Left kidney (tissue), 2 donors: Measurements from ENCODE around the gene CPLANE1. TPM values are rescaled to one million over a fixed set of nuclear protein-coding genes. Genes with fewer than 3 reads are reported as not detected.
"Not testable (repeated sequence)": the region's sequence is repeated elsewhere in the genome, so short reads cannot be mapped to it uniquely, and the experiment has no call there.

Source experiments
- DNase-seq: peaks from one replicate; pipeline ENCODE4 v3.0.0-alpha.2; 2013
- polyA plus RNA-seq: library from polyadenylated mRNA; unstranded; fragments of 120-200 nt; gene quantifications from one replicate; pipeline ENCODE4 v1.2.1, GENCODE V29; 2013; ENCODE audit not compliant: insufficient read length

CPLANE1 gene
- polyA plus RNA-seq, 1 donor: 44.2 TPM

DNA sequence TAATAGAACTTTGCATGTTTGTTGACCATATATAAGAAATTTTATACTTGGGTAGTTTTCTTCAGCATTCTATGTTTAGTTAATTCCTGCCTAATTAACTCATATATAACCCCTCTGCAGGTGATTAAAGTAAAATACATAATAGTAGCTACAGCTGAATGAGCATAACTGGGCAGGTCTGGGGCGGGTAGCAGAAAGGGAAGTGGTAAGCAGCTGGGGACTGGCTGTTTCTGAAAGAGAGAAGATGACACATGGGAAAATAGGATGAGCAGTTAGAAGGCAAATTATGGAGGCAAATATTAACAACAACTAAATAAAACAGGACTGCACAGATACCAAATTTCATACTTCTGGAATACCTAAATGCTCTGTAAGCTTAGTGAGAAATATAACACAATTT, 128.1 kb downstream of the CPLANE1 start:
- no peak for DNase-seq

DNA sequence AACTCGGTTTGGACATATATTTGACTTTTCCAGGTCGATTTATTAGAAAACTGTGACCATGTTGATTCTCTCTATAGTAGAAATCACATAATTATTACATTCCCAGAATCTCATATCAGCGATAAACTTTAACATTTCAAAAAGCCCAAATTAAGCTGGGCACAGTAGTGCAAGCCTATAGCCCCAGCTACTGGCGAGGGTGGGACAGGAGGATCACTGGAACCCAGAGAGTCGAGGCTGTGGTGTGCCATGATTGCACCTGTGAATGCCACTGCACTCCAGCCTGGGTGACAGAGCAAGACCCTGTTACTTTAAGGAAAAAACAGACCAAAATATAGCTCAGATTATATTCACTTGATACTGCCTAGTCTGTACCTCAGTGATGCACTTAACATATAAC, 128.9 kb downstream of the CPLANE1 start:
- DNase-seq: no peak

DNA sequence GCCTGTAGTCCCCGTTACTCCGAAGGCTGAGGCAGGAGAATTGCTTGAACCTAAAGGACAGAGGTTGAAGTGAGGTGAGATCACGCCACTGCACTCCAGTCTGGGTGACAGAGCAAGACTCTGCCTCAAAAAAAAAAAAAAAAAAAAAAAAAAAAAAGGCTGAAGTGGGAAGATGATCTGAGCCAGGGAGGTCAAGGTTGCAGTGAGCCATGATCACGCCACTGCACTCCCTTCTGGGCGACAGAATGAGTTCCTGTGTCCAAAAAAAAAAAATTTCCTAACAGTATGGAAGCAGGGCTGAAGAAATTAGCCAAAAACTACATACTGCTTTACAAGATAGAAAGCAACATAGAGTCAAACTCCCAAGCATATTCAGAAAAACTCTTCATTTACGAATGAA, 132.8 kb downstream of the CPLANE1 start:
- no peak for DNase-seq

DNA sequence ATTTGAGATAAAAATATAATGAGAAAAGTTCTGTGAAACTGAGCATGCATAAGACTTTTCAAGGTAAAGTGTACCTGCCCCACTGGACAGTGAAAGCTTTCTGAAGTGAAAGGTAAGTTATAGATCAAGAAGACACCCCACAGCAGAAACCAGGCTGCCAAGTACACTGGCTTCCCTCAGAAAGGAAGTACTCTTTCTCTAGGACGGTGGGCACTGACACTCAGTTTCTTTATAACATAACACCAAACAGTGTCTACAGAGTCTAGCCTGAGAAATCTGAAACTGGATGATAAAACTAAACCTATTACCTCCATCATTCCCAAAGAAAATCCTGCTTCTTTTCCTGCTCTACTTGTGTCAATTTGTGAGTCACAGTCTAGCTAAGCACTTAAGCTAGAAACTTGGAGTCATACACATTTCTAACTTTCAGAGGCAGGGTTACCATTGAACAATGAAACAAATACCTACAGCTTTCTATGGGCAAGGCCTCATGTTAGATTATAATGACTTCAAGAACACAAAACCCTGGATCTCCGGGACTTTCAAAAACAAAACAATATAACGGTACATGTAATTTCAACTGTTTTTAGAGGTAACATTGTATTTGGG, 136.7 kb downstream of the CPLANE1 start:
- DNase-seq: no peak

DNA sequence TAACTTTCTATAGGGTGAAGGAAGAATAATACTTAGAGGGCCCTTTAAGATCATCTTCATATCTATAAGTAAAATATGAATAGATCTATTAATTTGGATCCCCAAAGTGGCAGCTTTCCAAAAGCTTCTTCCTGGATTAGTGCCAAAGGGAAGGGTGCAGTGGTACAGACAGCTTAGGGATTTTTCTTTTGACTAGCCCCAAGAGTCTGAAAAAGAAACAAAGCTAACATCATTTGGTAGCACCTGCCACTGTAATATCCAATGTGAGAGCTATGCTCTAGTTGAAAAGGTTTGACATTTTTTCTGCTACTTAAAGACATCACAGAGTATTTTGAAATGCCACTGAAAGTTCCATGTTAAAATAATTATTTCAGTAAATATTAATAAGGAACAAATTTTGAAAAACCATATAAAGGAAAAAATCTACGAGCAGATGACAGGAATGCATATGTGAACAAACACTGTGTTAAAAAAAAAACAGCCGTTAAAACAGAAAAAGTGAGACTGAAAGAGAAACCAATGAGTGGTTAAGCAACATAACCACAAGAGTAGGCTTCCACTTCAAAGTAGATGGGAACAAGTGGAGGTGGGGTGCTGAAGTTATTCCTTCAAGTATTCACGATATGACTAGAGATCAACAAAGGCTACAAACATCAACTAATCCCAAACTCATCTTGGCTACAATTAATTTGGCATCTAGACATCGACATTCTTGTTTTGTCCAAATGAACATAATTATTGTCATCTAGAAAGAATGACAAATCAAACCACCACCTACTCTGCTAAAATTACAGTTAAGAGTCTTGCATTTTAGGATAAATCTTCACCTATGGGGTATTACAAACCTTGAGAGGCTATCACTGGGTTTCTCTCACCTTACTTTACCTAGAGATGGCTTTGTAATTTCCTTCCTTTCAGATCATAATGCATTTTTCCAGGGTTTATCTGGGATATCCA, 137.5 kb downstream of the CPLANE1 start:
- DNase-seq: no peak

DNA sequence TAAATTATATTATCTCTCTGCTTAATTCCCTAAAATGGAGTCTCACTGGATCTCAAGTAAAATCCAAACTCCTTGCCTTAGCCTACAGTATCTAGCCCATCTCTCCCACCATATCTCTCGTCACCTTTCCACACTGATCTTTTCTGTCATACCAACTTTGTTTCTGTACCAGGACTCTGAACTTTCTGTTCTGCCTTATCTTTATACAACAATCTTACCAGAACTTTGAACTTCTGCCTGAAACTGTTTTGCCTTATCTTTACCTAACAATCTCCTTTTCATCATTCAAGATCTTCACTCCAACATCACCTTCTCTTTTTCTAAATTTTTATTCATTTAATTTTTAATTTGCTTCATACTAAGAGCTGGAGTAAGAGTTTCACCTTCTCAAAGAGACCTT, 139.0 kb downstream of the CPLANE1 start:
- no peak for DNase-seq

DNA sequence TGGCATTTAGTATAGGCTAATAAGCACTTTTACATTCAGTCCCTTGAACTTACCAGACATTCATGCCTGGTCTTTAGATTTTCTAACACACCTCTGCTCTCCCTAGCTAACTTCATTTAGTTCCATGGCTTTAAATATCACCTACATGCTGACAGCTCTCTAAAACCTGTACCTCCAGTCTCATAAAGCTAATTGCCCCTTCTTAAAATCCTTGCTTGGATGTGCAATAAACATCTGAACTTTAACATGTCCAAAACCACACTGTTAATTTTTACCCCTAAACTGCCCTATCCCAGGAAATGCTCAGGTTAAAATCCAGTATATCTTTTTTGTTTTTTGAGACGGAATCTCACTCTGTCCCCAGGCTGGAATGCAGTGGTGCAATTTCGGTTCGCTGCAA, 139.8 kb downstream of the CPLANE1 start:
- no peak for DNase-seq

DNA sequence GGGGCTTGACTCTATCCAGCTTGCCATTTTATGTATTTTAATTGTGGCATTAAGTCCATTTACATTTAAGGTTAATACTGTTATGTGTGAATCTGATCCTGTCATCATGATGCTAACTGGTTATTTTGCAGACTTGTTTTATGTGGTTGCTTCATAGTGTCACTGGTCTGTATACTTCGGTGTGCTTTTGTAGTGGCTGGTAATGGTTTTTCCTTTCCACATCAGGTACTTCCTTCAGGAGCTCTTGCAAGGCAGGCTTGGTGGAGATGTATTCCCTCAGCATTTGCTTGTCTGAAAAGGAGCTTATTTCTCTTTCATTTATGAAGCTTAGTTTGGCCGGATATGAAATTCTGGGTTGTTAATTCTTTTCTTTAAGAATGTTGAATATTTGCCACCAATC, 145.9 kb downstream of the CPLANE1 start:
- no peak for DNase-seq

DNA sequence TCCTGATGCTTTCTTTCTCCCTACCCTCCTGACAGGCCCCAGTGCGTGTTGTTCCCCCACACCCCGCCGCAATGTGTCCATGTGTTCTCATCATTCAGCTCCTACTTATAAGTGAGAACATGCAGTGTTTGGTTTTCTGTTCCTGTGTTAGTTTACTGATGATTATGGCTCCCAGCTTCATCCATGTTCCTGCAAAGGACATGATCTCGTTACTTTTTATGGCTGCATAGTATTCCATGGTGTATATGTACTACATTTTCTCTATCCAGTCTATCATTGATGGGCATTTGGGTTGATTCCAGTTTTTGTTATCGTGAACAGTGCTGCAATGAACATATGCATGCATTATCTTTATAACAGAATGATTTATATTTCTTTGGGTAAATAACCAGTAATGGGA, 149.9 kb downstream of the CPLANE1 start:
- not testable (repeated sequence) for DNase-seq

DNA sequence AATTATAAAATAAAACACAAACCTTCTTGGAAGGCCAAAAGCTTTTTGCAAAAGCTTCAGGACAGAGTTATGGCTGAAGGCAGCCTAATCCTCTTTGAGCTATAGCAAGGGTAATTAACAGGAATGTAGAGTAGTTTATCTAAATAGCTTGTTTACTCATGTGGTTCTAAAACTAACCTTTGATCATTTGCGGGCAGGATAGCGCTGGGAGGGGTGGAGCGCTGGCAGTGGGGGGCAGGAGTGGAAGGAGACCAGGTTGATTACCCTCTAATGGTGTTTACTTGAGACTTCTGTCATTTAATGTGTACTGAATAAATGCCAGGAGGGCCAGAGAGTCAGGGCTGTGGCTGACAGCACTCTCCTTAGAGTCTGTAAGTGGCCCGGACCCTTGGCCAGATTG, 155.4 kb downstream of the CPLANE1 start:
- DNase-seq: not testable (repeated sequence)

DNA sequence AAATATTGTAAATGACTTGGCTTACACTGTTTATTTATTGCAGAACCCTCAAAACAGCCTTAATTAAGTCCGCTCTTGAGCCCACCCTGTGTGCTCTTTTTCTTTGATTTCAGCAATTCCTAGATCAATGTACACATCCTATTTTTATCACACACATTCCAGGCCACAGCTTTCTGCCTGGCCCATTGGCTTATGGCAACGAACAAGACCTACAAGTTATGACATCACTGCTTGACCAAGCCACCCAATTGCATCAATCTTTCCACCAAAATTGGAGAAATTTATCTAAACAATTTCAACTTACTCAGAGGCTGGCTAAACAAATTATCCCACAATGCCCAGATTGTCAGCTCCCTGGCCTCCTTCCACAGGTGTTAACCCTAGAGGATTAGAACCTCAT, 158.4 kb downstream of the CPLANE1 start:
- DNase-seq: no peak

DNA sequence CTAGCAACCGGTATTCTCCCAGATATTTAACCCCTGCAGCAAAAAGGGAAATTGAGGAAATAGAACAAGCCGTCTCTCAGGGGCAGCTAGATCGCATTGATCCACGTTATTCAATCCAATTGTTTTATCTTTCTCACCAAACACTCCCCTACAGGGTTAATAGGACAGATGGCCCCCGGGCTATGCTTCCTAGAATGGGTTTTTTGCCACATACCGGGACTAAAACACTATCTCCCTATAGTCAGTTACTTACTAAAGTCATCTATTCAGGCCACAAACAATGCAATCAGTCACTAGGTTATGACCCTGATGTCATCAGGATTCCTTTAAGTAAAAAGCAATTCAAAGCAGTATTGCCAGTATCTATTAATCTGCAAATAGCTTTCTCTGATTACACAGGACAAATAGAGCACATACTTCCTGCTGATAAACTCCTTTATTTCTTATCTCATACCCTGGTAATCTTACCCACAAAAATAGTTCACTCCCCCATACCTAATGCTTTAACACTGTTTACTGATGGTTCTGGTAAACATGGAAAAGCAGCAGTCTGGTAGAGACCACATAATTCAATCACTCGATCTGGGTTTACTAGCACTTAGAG, 159.0 kb downstream of the CPLANE1 start:
- no peak for DNase-seq

DNA sequence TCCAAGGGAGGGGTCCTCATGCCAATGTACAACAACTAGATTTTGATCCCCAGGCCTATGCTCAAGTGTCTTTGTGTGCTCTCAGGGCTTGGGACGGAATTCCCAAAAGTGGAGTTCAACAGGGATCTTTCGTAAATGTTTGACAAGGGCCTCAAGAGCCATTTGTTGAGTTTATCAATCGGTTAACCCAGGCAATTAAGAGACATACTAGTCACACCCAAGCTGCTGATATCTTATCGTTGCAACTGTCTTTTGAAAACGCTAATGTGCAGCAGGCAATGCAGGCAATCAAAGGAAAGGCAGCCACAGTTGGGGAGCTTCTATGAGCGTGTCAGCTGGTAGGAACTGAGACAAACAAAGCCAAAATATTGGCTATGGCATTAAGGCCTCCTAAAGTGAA, 161.2 kb downstream of the CPLANE1 start:
- DNase-seq: no peak

DNA sequence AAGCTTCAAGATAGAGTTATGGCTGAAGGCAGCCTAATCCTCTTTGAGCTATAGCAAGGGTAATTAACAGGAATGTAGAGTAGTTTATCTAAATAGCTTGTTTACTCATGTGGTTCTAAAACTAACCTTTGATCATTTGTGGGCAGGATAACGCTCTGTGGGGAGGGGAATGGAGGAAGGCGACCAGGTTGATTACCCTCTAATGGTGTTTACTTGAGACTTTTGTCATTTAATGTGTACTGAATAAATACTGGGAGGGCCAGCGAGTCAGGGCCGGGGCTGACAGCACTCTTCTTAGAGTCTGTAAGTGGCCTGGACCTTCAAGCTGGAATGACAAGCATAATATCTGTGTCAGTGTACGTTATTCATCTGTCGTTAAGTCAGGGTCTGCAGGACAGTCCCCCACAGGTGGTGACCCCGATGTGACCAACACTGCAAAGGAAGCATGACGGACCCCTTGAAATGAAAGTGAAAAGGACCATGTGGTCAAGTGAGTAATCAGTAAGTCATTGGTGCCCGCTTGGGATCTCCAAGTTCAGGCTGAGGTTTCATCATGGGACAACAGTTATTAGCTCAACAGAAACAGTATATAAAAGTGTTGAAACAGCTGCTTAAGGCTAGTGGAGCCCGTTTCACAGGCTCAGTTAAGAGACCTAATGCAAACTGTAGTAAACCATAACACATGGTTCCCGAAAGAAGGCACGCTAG, 162.6 kb downstream of the CPLANE1 start:
- no peak for DNase-seq

DNA sequence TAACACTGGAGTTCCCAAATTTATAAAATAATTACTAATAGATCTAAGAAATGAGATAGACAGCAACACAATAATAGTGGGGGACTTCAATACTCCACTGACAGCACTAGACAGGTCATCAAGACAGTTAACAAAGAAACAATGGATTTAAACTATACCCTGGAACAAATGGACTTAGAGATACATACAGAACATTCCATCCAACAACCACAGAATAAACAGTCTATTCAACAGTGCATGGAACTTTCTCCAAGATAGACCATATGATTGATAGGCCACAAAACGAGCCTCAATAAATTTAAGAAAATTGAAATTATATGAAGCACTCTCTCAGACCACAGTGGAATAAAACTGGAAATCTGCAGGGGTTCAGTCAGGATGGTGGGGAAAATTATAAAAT, 163.2 kb downstream of the CPLANE1 start:
- not testable (repeated sequence) for DNase-seq

DNA sequence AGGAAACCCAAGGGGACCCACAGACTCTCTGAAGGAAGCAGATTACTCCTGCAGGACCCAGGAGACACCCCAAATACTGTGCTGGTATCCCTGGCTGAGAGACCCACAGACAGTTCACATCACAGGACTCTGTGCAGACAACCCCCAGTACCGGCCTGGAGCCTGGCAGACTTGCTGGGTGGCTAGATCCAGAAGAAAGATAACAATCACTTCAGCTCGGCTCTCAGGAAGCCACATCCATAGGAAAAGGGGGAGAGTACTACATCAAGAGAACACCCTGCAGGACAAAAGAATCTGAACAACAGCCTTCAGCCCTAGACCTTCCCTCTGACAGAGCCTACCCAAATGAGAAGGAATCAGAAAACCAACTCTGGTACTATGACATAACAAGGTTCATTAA, 166.2 kb downstream of the CPLANE1 start:
- not testable (repeated sequence) for DNase-seq

DNA sequence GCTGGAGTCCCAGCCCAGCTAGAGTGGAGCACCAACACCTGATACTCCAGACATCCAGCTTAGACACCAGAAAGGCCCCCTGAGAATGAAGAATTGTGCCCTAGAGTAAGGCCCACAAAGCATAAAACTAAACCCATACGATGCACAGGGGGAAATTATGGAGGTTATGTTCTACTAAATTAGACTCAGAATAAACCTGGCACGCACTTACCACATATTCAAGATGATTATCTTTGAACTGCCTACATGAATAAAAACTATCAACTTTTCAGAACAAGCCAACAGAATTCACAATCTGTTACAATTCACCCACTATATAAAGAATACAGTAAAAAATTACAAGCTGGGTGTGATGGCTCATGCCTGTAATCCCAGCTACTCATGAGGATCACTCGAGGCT, 168.5 kb downstream of the CPLANE1 start:
- DNase-seq: no peak

DNA sequence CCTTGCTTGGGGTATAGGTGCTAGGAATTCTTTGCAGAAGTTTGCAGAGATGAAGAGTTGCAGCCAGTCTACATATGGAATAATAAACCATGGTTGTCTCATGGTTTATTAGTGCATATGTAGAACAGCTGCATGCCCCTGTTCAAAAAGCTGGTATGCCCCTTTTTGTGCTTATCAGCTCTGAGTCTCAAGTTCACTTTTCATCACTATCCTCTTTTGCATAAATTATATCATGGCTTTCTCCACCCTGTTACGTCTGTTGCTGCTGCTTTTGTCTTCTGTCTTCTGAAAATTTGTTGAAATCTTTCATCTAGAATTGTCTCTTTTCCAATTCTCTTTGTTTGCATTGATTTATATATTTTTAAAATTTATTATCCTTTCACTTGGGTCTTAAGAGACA, 172.0 kb downstream of the CPLANE1 start:
- DNase-seq: no peak

DNA sequence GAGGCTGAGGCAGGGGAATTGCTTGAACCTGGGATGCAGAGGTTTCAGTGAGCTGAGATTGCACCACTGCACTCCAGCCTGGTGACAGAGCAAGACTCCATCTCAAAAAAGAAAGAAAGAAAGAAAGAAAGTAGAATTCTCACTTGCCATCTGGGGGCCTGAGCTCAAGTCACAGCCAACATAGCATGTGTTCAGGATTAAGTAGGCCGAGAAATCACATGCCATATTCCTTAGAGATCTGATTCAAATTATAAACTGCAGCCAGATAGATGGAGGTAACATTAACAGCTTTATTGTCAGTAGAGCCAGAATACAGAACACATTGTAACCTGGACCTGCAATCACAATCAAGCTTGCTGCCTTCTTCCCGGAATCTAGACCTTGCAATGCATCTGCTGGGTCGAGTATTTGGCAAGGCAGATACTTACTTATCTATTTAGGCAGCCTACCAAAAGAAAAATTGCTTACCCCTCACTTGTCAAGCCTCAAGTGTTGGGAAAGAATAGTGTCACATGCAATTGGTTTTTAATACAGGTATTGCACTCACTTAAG, 173.7 kb downstream of the CPLANE1 start:
- no peak for DNase-seq

DNA sequence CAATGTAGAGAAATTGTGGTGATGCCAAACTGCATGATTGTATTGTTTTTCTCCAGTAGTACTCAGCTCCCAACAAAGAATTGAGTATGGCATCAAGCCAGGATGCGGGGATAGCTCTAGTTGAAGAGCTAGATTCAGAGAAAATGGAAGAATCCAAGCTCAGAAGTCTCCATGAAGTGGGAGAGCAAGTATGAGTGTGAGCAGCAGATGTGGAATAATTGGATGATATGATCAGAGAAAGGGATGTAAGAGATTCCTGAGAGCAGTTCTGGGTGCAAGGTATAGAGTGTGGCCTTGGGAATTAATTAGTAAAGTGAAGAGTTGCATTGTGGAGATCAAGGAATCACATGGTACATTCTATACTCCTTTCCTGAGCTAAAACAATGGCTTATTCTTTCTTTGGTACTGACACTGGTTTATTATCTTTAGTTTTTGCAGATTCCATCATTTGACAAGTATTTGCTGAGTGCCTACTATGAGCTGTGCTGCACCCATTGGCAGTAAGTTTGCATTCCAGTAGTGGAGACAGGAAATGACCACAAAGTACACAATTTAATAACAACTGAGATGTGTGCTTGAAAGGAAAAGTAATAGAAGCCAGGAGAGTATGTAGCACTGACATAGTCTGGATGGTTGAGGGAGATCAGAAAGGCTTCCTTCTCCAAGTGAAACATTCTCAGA, 177.1 kb downstream of the CPLANE1 start:
- no peak for DNase-seq

DNA sequence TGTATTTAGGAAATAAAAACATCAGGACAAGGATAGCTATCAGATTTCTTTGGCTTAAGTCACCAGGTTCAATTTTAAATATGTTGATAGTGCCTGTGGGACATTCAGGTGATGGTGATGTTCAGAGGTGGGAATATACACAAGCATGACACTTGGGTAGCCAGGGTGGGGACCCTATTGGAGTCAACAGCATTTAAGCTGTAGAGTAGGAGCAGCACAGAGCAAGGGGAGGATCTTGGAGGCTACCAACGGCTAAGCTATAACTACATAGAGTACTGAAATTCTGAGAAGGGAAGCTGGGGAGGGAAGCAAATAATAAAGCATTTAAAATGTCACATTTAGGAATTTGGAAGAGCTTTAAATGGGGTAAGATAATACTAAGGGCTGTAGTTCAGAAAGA, 177.7 kb downstream of the CPLANE1 start:
- no peak for DNase-seq

DNA sequence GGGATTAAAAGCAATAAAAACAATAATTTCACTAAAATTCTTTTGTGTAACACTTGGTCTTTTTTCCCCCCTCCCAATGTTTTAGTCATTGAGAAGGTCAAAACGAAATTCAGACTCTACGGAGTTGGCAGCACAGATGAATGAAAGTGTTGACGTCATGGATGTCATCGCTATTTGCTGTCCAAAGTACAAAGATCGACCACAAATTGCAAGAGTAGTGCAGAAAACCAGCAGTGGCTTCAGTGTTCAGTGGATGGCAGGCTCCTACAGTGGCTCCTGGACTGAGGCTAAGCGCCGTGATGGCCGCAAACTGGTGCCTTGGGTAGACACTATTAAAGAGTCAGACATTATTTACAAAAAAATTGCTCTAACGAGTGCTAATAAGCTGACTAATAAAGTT, 184.7 kb downstream of the CPLANE1 start:
- no peak for DNase-seq
